ENCODE data around the gene WT1. TPM values are rescaled to one million over a fixed set of nuclear protein-coding genes. Genes with fewer than 3 reads are reported as not detected.

WT1 gene
- total and polyA plus RNA-seq, 11 donors = 1.0 to 16.6 (median 2.2) TPM

DNA sequence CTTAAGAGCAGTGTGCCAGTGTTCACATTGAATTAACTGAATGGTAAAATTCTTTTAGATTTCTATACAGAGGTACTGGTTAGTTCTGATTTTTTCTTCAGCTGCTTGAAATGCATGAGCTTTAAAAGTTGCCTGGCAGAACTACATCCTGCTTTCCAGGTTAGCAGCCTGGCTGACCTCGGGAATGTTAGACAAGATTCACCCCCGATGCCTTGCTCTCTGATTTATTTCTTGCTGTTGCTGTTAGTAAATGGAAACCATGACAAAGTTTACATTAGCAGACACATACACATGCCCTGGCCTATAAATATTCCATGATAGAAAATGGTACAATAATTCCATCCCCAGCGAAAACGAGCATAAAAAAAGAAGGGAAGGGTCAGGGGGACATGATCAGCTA, 47.0 kb downstream of the WT1 start:
- TF ChIP-seq, protein P1, sequence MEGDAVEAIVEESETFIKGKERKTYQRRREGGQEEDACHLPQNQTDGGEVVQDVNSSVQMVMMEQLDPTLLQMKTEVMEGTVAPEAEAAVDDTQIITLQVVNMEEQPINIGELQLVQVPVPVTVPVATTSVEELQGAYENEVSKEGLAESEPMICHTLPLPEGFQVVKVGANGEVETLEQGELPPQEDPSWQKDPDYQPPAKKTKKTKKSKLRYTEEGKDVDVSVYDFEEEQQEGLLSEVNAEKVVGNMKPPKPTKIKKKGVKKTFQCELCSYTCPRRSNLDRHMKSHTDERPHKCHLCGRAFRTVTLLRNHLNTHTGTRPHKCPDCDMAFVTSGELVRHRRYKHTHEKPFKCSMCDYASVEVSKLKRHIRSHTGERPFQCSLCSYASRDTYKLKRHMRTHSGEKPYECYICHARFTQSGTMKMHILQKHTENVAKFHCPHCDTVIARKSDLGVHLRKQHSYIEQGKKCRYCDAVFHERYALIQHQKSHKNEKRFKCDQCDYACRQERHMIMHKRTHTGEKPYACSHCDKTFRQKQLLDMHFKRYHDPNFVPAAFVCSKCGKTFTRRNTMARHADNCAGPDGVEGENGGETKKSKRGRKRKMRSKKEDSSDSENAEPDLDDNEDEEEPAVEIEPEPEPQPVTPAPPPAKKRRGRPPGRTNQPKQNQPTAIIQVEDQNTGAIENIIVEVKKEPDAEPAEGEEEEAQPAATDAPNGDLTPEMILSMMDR (IDR thresholded peaks at IDR 0.05) = no peak
- no peak for TF ChIP-seq POLR2A (IDR thresholded peaks at IDR 0.05)
- Histone ChIP-seq H3K9me3 (no peaks in the 10 kb centered on the region), H3K4me1 (peaks cover 0 to 16% (median 9%) of the 10 kb centered on the region in 12 donors), H3K27ac (no peak overlapping the region), H3K27me3 (no peaks in the 10 kb centered on the region), H3K4me3 (no peak overlapping the region), H3K36me3 (peaks cover 0 to 8% (median 0%) of the 10 kb centered on the region in 9 donors)
- DNase-seq (no peak), ATAC-seq (no peak)
- intact Hi-C loops (cut with DNase I) = loop anchor here in 6 of 10 donors (5.0 to 10.0 kb wide), 5 partner anchors 39 to 404 kb away; partner anchors contain the start of genes CCDC73 (in 2 of the 6), EIF3M (in 2 of the 6) and WT1 (in 1 of the 6)
- 73 to 83% (median 77%) methylated on average over 4 of the region's 4 CpGs for WGBS, 4 donors

DNA sequence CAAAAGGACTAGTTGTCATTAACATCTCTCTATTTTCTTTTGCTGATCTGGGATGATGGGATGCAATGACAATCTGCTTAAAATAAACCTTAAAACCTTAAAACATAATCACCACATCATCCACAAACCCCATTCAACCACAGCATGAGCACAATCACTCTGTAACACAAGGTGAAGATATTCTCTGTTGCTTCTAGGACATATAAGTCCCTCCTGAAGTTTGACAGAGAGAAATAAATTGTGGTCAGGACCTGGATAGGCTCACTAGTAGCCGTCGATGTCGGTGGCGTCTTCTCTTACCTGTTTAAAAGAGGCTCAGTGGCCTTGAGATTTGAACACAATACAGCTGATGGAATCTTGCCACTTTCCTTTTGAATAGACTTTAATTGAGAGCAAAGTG, 47.9 kb downstream of the WT1 start:
- WGBS, 4 donors = 69 to 72% (median 70%) methylated on average over 4 of the region's 4 CpGs
- intact Hi-C loops (cut with DNase I) = loop anchor here in 7 of 10 donors (2.0 to 10.0 kb wide), 7 partner anchors 33 to 405 kb away; partner anchors contain the start of genes CCDC73 (in 2 of the 7), EIF3M (in 2 of the 7) and WT1 (in 2 of the 7)
- DNase-seq (no peak), ATAC-seq (no peak)
- H3K4me1 ChIP-seq = peaks cover 0 to 16% (median 9%) of the 10 kb centered on the region in 12 donors
- H3K27ac ChIP-seq = peak overlapping the region in 1 of 12 donors; percentile 9
- TF ChIP-seq POLR2A (IDR thresholded peaks at IDR 0.05) = no peak
- TF ChIP-seq, protein P1 (IDR thresholded peaks at IDR 0.05) = no peak
- no peak overlapping the region for H3K4me3 ChIP-seq
- peaks cover 0 to 8% (median 0%) of the 10 kb centered on the region in 9 donors for H3K36me3 ChIP-seq
- H3K9me3 ChIP-seq = no peaks in the 10 kb centered on the region
- H3K27me3 ChIP-seq = no peaks in the 10 kb centered on the region

DNA sequence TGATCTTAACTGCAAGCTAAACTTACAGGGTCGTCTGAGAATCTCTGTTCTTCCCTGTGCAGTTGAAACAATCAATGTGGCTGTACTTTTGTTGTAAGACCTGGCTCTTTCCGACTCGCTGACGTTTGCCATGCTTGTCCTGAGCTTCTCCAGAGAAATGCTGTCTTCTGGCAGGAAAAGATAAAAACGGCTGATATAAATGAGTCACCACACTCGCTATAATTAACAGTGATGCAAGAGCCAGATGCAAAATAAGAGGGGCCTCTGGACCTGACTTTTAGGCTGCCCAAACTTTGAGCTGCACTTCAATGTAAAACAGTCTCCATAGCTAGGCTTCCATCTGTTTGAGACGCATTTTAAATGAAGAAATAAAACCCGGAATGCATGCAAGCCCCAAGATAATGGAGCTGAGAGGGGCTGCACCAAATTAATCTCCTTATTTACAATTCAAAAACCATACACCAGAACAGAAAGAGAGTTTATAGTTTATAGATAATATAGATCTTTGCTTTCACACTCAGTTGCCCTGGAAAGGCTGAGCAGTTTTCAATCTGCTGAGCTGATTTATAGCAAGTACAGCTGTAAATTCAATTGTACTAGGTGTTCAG, 48.5 kb downstream of the WT1 start:
- H3K4me1 ChIP-seq = peaks cover 0 to 16% (median 9%) of the 10 kb centered on the region in 12 donors
- peak overlapping the region in 5 of 12 donors; percentile 1 to 42 (median 9) for H3K27ac ChIP-seq
- peaks cover 0 to 7% (median 0%) of the 10 kb centered on the region in 9 donors for H3K36me3 ChIP-seq
- H3K9me3 ChIP-seq = no peaks in the 10 kb centered on the region
- WGBS, 4 donors = 8 to 16% (median 13%) methylated on average over 8 of the region's 8 CpGs
- intact Hi-C loops (cut with DNase I) = loop anchor here in 7 of 10 donors (2.0 to 10.0 kb wide), 7 partner anchors 34 to 405 kb away; partner anchors contain the start of genes CCDC73 (in 2 of the 7), EIF3M (in 2 of the 7) and WT1 (in 2 of the 7)
- DNase-seq (no peak), ATAC-seq (peak in 3 of 4 donors; percentile 33 to 71 (median 63))
- H3K27me3 ChIP-seq = no peaks in the 10 kb centered on the region
- no peak overlapping the region for H3K4me3 ChIP-seq
- TF ChIP-seq, protein P1 (IDR thresholded peaks at IDR 0.05) = no peak
- no peak for TF ChIP-seq POLR2A (IDR thresholded peaks at IDR 0.05)

DNA sequence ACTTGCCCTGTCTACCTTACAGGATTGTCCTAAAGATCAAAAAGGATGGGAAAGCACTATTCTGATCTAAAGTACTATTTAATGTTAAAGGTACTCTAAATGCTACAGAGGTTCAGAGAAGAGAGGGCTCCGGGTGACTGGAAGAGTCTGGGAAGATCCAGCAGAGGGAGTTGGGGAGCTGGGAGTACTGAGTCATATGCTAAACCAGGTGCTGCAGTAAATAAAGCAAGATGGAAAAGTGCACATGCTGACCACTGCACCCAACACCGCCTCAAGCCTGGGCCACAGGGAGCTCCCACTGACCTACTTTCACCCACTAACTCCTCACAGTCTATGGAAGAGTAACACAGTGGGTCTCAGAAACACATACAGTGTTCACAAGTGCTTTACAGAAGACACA, 49.3 kb downstream of the WT1 start:
- intact Hi-C loops (cut with DNase I) = loop anchor here in 7 of 10 donors (2.0 to 10.0 kb wide), 7 partner anchors 35 to 406 kb away; partner anchors contain the start of genes CCDC73 (in 2 of the 7), EIF3M (in 2 of the 7) and WT1 (in 2 of the 7)
- WGBS, 4 donors = 31 to 41% (median 35%) methylated on average over 2 of the region's 2 CpGs
- DNase-seq (peak in 1 of 5 donors; percentile 35), ATAC-seq (peak in 3 of 4 donors; percentile 75 to 84 (median 81))
- Histone ChIP-seq H3K27ac (peak overlapping the region in 4 of 12 donors; percentile 0 to 42 (median 11)), H3K9me3 (no peaks in the 10 kb centered on the region), H3K4me3 (no peak overlapping the region), H3K36me3 (peaks cover 0 to under 1% (median 0%) of the 10 kb centered on the region in 9 donors), H3K4me1 (peaks cover 0 to 16% (median 9%) of the 10 kb centered on the region in 12 donors), H3K27me3 (no peaks in the 10 kb centered on the region)
- TF ChIP-seq POLR2A (IDR thresholded peaks at IDR 0.05) = no peak
- TF ChIP-seq, protein P1 (IDR thresholded peaks at IDR 0.05) = peak; percentile 14 to 61 (median 49)

Data from heart left ventricle (tissue), 16 donors.